ENCODE measurements around the gene STPG2.

DNA sequence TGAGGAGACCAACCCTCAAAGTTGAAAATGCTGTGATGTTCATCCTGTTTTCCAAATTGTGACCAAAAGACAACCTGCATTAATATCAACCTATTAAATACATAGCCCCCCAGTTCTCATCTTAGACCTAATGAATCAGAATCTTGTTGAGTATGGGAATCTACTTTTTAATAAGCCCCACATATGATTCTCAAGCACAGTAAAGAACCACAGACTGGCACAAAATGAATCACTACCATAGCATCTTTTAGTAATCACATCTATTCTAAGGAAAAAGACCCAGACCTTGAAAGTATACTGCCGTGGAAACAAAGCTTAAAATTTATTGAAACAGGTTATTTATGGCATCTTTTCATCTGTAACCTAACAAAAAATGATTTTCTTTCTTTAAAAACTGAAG lies 152.9 kb downstream of the STPG2 start:
- TF ChIP-seq, protein P1, sequence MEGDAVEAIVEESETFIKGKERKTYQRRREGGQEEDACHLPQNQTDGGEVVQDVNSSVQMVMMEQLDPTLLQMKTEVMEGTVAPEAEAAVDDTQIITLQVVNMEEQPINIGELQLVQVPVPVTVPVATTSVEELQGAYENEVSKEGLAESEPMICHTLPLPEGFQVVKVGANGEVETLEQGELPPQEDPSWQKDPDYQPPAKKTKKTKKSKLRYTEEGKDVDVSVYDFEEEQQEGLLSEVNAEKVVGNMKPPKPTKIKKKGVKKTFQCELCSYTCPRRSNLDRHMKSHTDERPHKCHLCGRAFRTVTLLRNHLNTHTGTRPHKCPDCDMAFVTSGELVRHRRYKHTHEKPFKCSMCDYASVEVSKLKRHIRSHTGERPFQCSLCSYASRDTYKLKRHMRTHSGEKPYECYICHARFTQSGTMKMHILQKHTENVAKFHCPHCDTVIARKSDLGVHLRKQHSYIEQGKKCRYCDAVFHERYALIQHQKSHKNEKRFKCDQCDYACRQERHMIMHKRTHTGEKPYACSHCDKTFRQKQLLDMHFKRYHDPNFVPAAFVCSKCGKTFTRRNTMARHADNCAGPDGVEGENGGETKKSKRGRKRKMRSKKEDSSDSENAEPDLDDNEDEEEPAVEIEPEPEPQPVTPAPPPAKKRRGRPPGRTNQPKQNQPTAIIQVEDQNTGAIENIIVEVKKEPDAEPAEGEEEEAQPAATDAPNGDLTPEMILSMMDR (IDR thresholded peaks at IDR 0.05), result no peak
- no peak for TF ChIP-seq POLR2A (IDR thresholded peaks at IDR 0.05)

All from transverse colon (tissue), 3 donors.